Adrenal gland (tissue), 12 donors: ENCODE measurements around the gene MTF2. TPM values are rescaled to one million over a fixed set of nuclear protein-coding genes. Genes with fewer than 3 reads are reported as not detected.

Source experiments
- DNase-seq, 7 donors: peaks; one replicate each; pipeline ENCODE4 v3.0.0-alpha.2; 2019 to 2020
- H3K27ac ChIP-seq, 5 donors: fragments of 200-600 bp; sonication (generic) in 4 of 5; 1 replicate in 3 of 5; 2 replicates in 2 of 5; pipeline versions ENCODE4 v1.5.1 to v1.8.0; 2016 to 2020; ENCODE audit warnings: mild to moderate bottlenecking in 1 of 5
- H3K27me3 ChIP-seq: fragments of 200-600 bp; 2 replicates; pipeline ENCODE4 v1.8.0; 2021
- H3K36me3 ChIP-seq, 2 donors: fragments of 200-600 bp; replicated peaks in 1 of 2; 1 replicate in 1 of 2; 2 replicates in 1 of 2; pipeline versions ENCODE4 v1.5.1 to v1.8.0; 2018 to 2022
- H3K4me1 ChIP-seq, 2 donors: fragments of 200-600 bp; replicated peaks in 1 of 2; 1 replicate in 1 of 2; 2 replicates in 1 of 2; pipeline versions ENCODE4 v1.5.1 to v1.8.0; 2018 to 2021
- H3K4me3 ChIP-seq, 4 donors: fragments of 200-600 bp; sonication (generic) in 3 of 4; one replicate each; pipeline ENCODE4 v1.5.1; 2016 to 2018
- H3K9me3 ChIP-seq, 3 donors: fragments of 200-600 bp; sonication (generic) in 1 of 3; replicated peaks in 1 of 3; 1 replicate in 2 of 3; 2 replicates in 1 of 3; pipeline versions ENCODE4 v1.5.1 to v1.8.0; 2016 to 2021
- CTCF ChIP-seq, 6 experiments: fragments of 450-650 bp in 4 of 6; fragments of 200-600 bp in 2 of 6; sonication (generic) in 1 of 6; IDR thresholded peaks; 1 replicate in 5 of 6; 2 replicates in 1 of 6; pipeline versions ENCODE4 v1.5.1 to v1.8.0; 2016 to 2021; ENCODE audit warnings: antibody characterized with exemption in 6 of 6, mild to moderate bottlenecking in 2 of 6, moderate library complexity in 1 of 6
- POLR2A ChIP-seq, 2 donors: fragments of 450-650 bp; IDR thresholded peaks; one replicate each; pipeline ENCODE4 v1.6.1; 2017; ENCODE audit warnings: antibody characterized with exemption in 2 of 2, mild to moderate bottlenecking in 2 of 2, moderate library complexity in 1 of 2
- WGBS, 4 donors: extraction: QIAGEN DNeasy Blood & Tissue Kit in 2 of 4; methylation state at CpG; one replicate each; pipeline versions ENCODE4 v1.1.5 to v1.1.7; 2013 to 2017; 5-methylcytosine and 5-hydroxymethylcytosine counted together
- intact Hi-C, 2 donors: fragments of 100-400 bp; cut with DNase I; formaldehyde crosslinking; loops; one replicate each; pipeline versions ENCODE4 v1.14.1 to v1.15.0; 2022 to 2023
- polyA plus RNA-seq, 3 donors: library from polyadenylated mRNA; stranded (reverse); fragments of 200-250 nt in 2 of 3; fragments of 350-450 nt in 1 of 3; fragmentation: Illumina TruSeq in 1 of 3; extraction: RNeasy Lipid Tissue Mini Kit (QIAGEN cat#74804) in 1 of 3; gene quantifications; one replicate each; pipeline ENCODE4 v1.2.3, GENCODE V29; 2013 to 2014
- total RNA-seq, 9 donors: library from RNA; depleted of rRNA in 4 of 9; stranded (reverse); fragments of >200 nt in 4 of 9; fragments of 120-200 nt in 1 of 9; fragmentation: NEBNext Ultra II Directional in 1 of 9; extraction: Animal tissue kit (Norgen Biotek cat#: 25700) in 1 of 9; gene quantifications; one replicate each; pipeline versions ENCODE4 v1.1.0 to v1.2.4, GENCODE V29; 2013 to 2023
- donor health status: healthy with polysubstance abuse.
- donor health status: Bipolar disorder and iron deficiency.
- donor health status: DM: yes; HTN: yes; CAD: no.
- donor health status: DM: no; HTN: no; CAD: no.
- donor health status: DM: no; HTN: no; CAD: no.
- donor health status: DM: yes; HTN: yes; CAD: no.

The MTF2 gene
- total and polyA plus RNA-seq, 12 donors, result 4.6 to 62.7 (median 20.9) TPM

- Histone ChIP-seq H3K36me3 (no peaks in the 10 kb centered on the region), H3K4me1 (peaks cover 13 to 22% of the 10 kb centered on the region in 2 donors), H3K27ac (peak within 1 kb of the TSS; percentile 95 to 99 (median 99)), H3K4me3 (peak within 1 kb of the TSS; percentile 74 to 92 (median 84)), H3K27me3 (no peaks in the 10 kb centered on the region), H3K9me3 (no peaks in the 10 kb centered on the region)
- intact Hi-C loops, result loop anchor here in 1 of 2 donors (5.0 kb wide), 1 partner anchor 103 kb away; the partner anchor contains the start of gene MTF2
- 0 to 1% (median 0%) methylated on average over 5 to 78 of the region's 78 CpGs for WGBS, 4 donors
- TF ChIP-seq POLR2A (IDR thresholded peaks at IDR 0.05) (peak; percentile 95 to 98), CTCF (IDR thresholded peaks at IDR 0.05) (peak in 5 of 6 experiments; percentile 6 to 68 (median 48))
- peak; percentile 98 to 99 (median 99) for DNase-seq
Observed at GRCh38 chr1:93179886-93180722, 101.0 kb downstream of the MTF2 start, which contains the start of gene TMED5. TMED5 (minus strand) TSS chr1:93180413; CDS start chr1:93180242, 171 bp downstream.

DNA sequence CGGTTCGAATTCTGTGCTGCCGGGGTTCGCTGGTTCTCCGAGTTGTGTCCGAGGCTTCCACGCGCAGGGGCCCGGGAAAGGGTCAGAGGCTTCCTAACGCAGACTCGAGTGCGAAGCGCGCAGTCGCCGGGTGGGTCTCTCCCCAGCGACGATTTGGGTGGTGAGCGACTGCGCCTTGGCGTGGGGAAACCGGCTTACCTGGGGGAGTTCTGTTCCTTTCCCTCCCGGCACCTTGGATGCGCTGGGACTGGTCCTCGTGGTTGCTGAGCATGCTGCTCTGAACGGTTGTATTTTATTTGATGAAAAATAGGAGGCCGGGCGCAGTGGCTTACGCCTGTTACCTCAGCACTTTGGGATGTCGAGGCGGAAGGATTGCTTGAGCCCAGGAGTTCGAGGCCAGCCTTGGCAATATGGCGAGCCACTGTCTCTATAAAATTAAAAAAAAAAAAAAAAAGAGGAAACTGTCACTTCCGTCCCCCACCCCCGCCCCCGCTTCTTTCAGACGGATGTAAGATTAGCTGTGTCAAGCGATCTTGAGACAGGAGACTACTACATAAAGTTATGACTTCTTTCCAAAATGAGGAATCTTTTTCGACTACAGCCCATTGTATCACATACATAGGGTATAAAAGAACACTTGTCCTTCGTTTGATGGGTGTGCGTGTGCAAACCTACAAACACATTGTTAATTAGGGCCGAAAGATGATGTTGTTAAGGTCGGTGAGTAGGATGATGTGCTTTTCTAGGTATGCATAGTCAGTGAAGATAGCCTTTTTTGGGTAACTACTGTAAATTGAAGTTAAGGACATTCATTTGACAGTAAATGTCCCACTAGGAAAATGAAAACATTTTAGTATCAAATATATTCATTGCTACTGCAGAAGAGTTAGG, 101.9 kb downstream of the MTF2 start, which contains the start of gene CCDC18:
Gene CCDC18 (plus strand): TSS at position 2 of the 891 bp plus-strand sequence. CDS start 2,638 bp downstream, outside the sequence.
- H3K4me1 ChIP-seq, result peaks cover 13 to 22% of the 10 kb centered on the region in 2 donors
- no peaks in the 10 kb centered on the region for H3K27me3 ChIP-seq
- TF ChIP-seq POLR2A (IDR thresholded peaks at IDR 0.05), result no peak
- TF ChIP-seq CTCF (IDR thresholded peaks at IDR 0.05), result no peak
- peak within 1 kb of the TSS; percentile 74 to 92 (median 84) for H3K4me3 ChIP-seq
- H3K27ac ChIP-seq, result peak within 1 kb of the TSS; percentile 95 to 99 (median 99)
- WGBS, 4 donors, result 1 to 6% (median 4%) methylated on average over 12 to 43 of the region's 43 CpGs
- intact Hi-C loops, result no loop called here
- DNase-seq, result peak in 1 of 7 donors; percentile 27
- H3K36me3 ChIP-seq, result no peaks in the 10 kb centered on the region
- no peaks in the 10 kb centered on the region for H3K9me3 ChIP-seq

- Histone ChIP-seq H3K9me3 (no peaks in the 10 kb centered on the region), H3K27ac (no peak overlapping the region), H3K36me3 (no peaks in the 10 kb centered on the region), H3K4me3 (no peak overlapping the region), H3K4me1 (no peaks in the 10 kb centered on the region), H3K27me3 (no peaks in the 10 kb centered on the region)
- TF ChIP-seq POLR2A (IDR thresholded peaks at IDR 0.05) (no peak), CTCF (IDR thresholded peaks at IDR 0.05) (no peak)
- intact Hi-C loops, result no loop called here
- DNase-seq, result no peak
- WGBS, 4 donors, result 82 to 91% (median 89%) methylated on average over 1 of the region's 1 CpG
Observed at GRCh38 chr1:93186667-93187066, 107.6 kb downstream of the MTF2 start.

Other genes with a start within 250 kb of the MTF2 start
- 1,000 to 10,000 TPM in 5 of 9 donors, 100 to 1,000 TPM in 4; 659 to 1,858 (median 1,011) TPM for gene RPL5, start 247.2 kb upstream of the MTF2 start, total RNA-seq
- 1,000 to 10,000 TPM; 1,376 to 5,145 (median 2,079) TPM for gene RPL5, start 247.2 kb upstream of the MTF2 start, polyA plus RNA-seq
- gene DIPK1A, start 117.8 kb upstream of the MTF2 start, total RNA-seq, result 10 to 100 TPM in 1 of 9 donors, 1 to 10 TPM in 7, under 1 TPM in 1; 0.91 to 10.2 (median 3.1) TPM
- 1 to 10 TPM; 1.4 to 5.0 (median 1.7) TPM for gene DIPK1A, start 117.8 kb upstream of the MTF2 start, polyA plus RNA-seq
- 100 to 1,000 TPM in 2 of 9 donors, 10 to 100 TPM in 7; 31.8 to 172 (median 86.0) TPM for gene TMED5, start 101.1 kb downstream of the MTF2 start, total RNA-seq
- gene TMED5, start 101.1 kb downstream of the MTF2 start, polyA plus RNA-seq, result 100 to 1,000 TPM in 1 of 3 donors, 1 to 10 TPM in 2; 8.5 to 181 (median 8.8) TPM
- gene CCDC18, start 101.4 kb downstream of the MTF2 start, total RNA-seq, result 10 to 100 TPM in 1 of 9 donors, 1 to 10 TPM in 8; 1.4 to 15.4 (median 3.5) TPM
- 1 to 10 TPM; 4.4 to 9.9 (median 6.2) TPM for gene CCDC18, start 101.4 kb downstream of the MTF2 start, polyA plus RNA-seq